Prostate gland (tissue), 2 donors: ENCODE data around the gene KIF5C.

Source experiments
- CTCF ChIP-seq, 4 experiments: fragments of 200-600 bp in 2 of 4; fragments of 450-650 bp in 2 of 4; sonication (generic) in 2 of 4; IDR thresholded peaks; 1 replicate in 3 of 4; 2 replicates in 1 of 4; pipeline ENCODE4 v1.5.1; 2016 to 2019; ENCODE audit warnings: antibody characterized with exemption in 4 of 4, mild to moderate bottlenecking in 2 of 4, moderate library complexity in 2 of 4
- POLR2A ChIP-seq: fragments of 450-650 bp; IDR thresholded peaks from one replicate; pipeline ENCODE4 v1.6.1; 2016; ENCODE audit warnings: antibody characterized with exemption, mild to moderate bottlenecking
- POLR2AphosphoS5 ChIP-seq: sonication (generic); formaldehyde crosslinking; IDR thresholded peaks from one replicate; pipeline ENCODE4 v1.6.1; 2017; ENCODE audit warnings: antibody characterized with exemption

- TF ChIP-seq CTCF (IDR thresholded peaks at IDR 0.05) (no peak), POLR2A (no peak), POLR2AphosphoS5 (no peak)
These were observed 106.8 kb downstream of the KIF5C start for GRCh38 chr2:148981781-148982180.
